NCI-H146 treated with DMSO at 0.1 percent for 48 hours (cell line): ENCODE data around the gene LAD1.
A peak's percentile ranks its signal among the peaks of the same experiment; 100 is the strongest.

ENCODE experiments used
- DNase-seq: peaks from one replicate; lab custom pipeline; 2025; ENCODE audit not compliant: unreplicated experiment; lab: John Stamatoyannopoulos, UW

Gene LAD1

GRCh38 chr1:201393076-201393475 is 6.0 kb downstream of the LAD1 start:
- DNase-seq, result no peak

GRCh38 chr1:201391651-201392511 is 7.2 kb downstream of the LAD1 start:
- no peak for DNase-seq

GRCh38 chr1:201391225-201391624 is 7.9 kb downstream of the LAD1 start:
- DNase-seq, result no peak

GRCh38 chr1:201389051-201389450 is 10.1 kb downstream of the LAD1 start:
- no peak for DNase-seq

- DNase-seq, result no peak
Measured at GRCh38 chr1:201386208-201386607, 12.9 kb downstream of the LAD1 start.

GRCh38 chr1:201385299-201385891 is 13.7 kb downstream of the LAD1 start:
- DNase-seq, result peak; percentile 31

- DNase-seq, result no peak
Measured at GRCh38 chr1:201384406-201384782, 14.7 kb downstream of the LAD1 start.

GRCh38 chr1:201383647-201384405 is 15.3 kb downstream of the LAD1 start:
- peak; percentile 21 for DNase-seq

GRCh38 chr1:201381130-201381529 is 18.0 kb downstream of the LAD1 start:
- DNase-seq, result no peak

- no peak for DNase-seq
Measured at GRCh38 chr1:201379733-201380242, 19.3 kb downstream of the LAD1 start.

GRCh38 chr1:201378804-201379203 is 20.3 kb downstream of the LAD1 start:
- no peak for DNase-seq

GRCh38 chr1:201377611-201378092 is 21.5 kb downstream of the LAD1 start, which contains the start of gene TNNT2:
Gene TNNT2, minus strand, starts transcription at chr1:201377680. Its CDS starts 4,426 bp downstream, at chr1:201373254.
- no peak for DNase-seq

GRCh38 chr1:201376464-201377374 is 22.4 kb downstream of the LAD1 start:
- DNase-seq, result no peak

GRCh38 chr1:201376107-201376463 is 23.0 kb downstream of the LAD1 start:
- no peak for DNase-seq

GRCh38 chr1:201375169-201375568 is 24.0 kb downstream of the LAD1 start:
- no peak for DNase-seq

- DNase-seq, result peak; percentile 70
Measured at GRCh38 chr1:201374364-201374763, 24.8 kb downstream of the LAD1 start.

- no peak for DNase-seq
Measured at GRCh38 chr1:201371792-201372191, 27.3 kb downstream of the LAD1 start.

- DNase-seq, result no peak
Measured at GRCh38 chr1:201371276-201371675, 27.8 kb downstream of the LAD1 start.

- no peak for DNase-seq
Measured at GRCh38 chr1:201370500-201370899, 28.6 kb downstream of the LAD1 start.

GRCh38 chr1:201369209-201369608 is 29.9 kb downstream of the LAD1 start:
- DNase-seq, result no peak
